ENCODE measurements around the gene TBL3. TPM values are rescaled to one million over a fixed set of nuclear protein-coding genes. Genes with fewer than 3 reads are reported as not detected.

TBL3 gene
- total and polyA plus RNA-seq, 2 of the 8 experiments (the other 6 are each of a cell fraction or from before 2014, with no cell fraction given): 65.8 to 137 TPM

- peak overlapping the region; percentile 78 to 90 (median 80) for H3K9ac ChIP-seq (replicated peaks in 1 of 4; ENCODE audit: extremely low read depth in 1 of 4, low read depth in 3 of 4, low read length in 3 of 4)
- 11% methylated on average over 21 of the region's 22 CpGs; no CpG with 5 or more reads in 1 of the 2 experiments for WGBS, 2 experiments (ENCODE audit: extremely low coverage in 1 of 2, insufficient coverage in 1 of 2, insufficient read length in 1 of 2, insufficient replicate concordance in 2 of 2, low coverage in 1 of 2, low lambda C conversion rate in 2 of 2, missing lambda C conversion rate in 1 of 2)
- no peak overlapping the region for H2AFZ ChIP-seq (ENCODE audit: low read length)
- no peak overlapping the region for H2BK120ac ChIP-seq (replicated peaks; ENCODE audit: low read depth, low read length)
- H3K56ac ChIP-seq (replicated peaks; ENCODE audit: insufficient read length, low read depth, low read length): no peak overlapping the region
- ChIA-PET CTCF (ENCODE audit: partially characterized antibody) (interaction anchor here (1.2 to 2.1 kb wide), 2 partner anchors 12 to 31 kb away, joined by 5 to 7 read pairs; partner anchors contain the start of gene NDUFB10), POLR2A (ENCODE audit: partially characterized antibody) (interaction anchor here (0.9 to 28.2 kb wide), 5 partner anchors 9 to 983 kb away, joined by 3 to 736 read pairs (median 105); partner anchors contain the start of genes GFER, NDUFB10, NOXO1 and RNF151)
- H3K4ac ChIP-seq (replicated peaks; ENCODE audit: insufficient read length, low read depth, low read length): no peak overlapping the region
- H4K91ac ChIP-seq (replicated peaks; ENCODE audit: insufficient read length, low read length): peak overlapping the region; percentile 65
- peaks cover 0 to 6% (median 5%) of the 10 kb centered on the region in 4 experiments; a peak in 5 of 7 replicates for H3K4me1 ChIP-seq (replicated peaks in 1 of 4; ENCODE audit: control insufficient read depth in 3 of 4, insufficient read depth in 4 of 4, low read length in 3 of 4)
- no peak overlapping the region for H4K5ac ChIP-seq (ENCODE audit: insufficient read length, low read depth, low read length)
- TF ChIP-seq NRF1 (IDR thresholded peaks at IDR 0.05; ENCODE audit: low read depth, low read length): no peak
- no peak for TF ChIP-seq TEAD4 (IDR thresholded peaks at IDR 0.05; ENCODE audit: low read depth, low read length)
- TF ChIP-seq RNF2 (IDR thresholded peaks at IDR 0.05; ENCODE audit: borderline replicate concordance, low read depth, low read length, missing control alignments, poor library complexity, severe bottlenecking): no peak
- no peak for TF ChIP-seq CREB1 (IDR thresholded peaks at IDR 0.05)
- H3K27ac ChIP-seq (ENCODE audit: low read depth, low read length): no peak overlapping the region
- no peak overlapping the region for H2AK5ac ChIP-seq (ENCODE audit: low read depth, low read length)
- FAIRE-seq (no peak), DNase-seq (ENCODE audit: low read depth in 1 of 2, low spot score in 2 of 2) (no peak)
- no peaks in the 10 kb centered on the region for H3K27me3 ChIP-seq (replicated peaks in 1 of 4; ENCODE audit: control insufficient read depth in 3 of 4, extremely low read depth in 1 of 4, insufficient read depth in 3 of 4, low read length in 3 of 4)
- peaks cover 3 to 16% of the 10 kb centered on the region in 2 experiments; a peak in 2 of 4 replicates for H3K79me2 ChIP-seq (ENCODE audit: control insufficient read depth in 1 of 2, insufficient read depth in 2 of 2, low read length in 2 of 2)
- no peak overlapping the region for H3K18ac ChIP-seq (ENCODE audit: extremely low read depth, low read length)
- no peak overlapping the region for H2BK20ac ChIP-seq (ENCODE audit: low read length)
- no peak overlapping the region for H3K14ac ChIP-seq (ENCODE audit: insufficient read length)
- no peak overlapping the region for H2BK5ac ChIP-seq (ENCODE audit: low read depth, low read length)
- no peak overlapping the region for H2BK12ac ChIP-seq (ENCODE audit: low read depth, low read length)
- H4K8ac ChIP-seq (ENCODE audit: extremely low read depth, insufficient read depth, low read length): peak overlapping the region; percentile 95; the same call in 1 of the 2 replicates
- peaks cover 11 to 25% (median 21%) of the 10 kb centered on the region in 4 experiments; a peak in 7 of 8 replicates for H3K36me3 ChIP-seq (ENCODE audit: control insufficient read depth in 2 of 4, insufficient read depth in 4 of 4, low read length in 3 of 4)
- H2BK15ac ChIP-seq (ENCODE audit: low read length): no peak overlapping the region
- H3K79me1 ChIP-seq (ENCODE audit: low read depth, low read length): peaks cover 12% of the 10 kb centered on the region; the same call in 1 of the 2 replicates
- H3K4me3 ChIP-seq (ENCODE audit: extremely low read depth in 1 of 4, insufficient read depth in 2 of 4, low read depth in 3 of 4, low read length in 4 of 4): peak overlapping the region; percentile 83 to 93 (median 89)
- peaks cover 2 to 21% of the 10 kb centered on the region in 2 experiments for H4K20me1 ChIP-seq (replicated peaks in 1 of 2; ENCODE audit: control insufficient read depth in 1 of 2, insufficient read depth in 2 of 2, low read length in 2 of 2)
- peaks cover 8% of the 10 kb centered on the region for H3K23me2 ChIP-seq (ENCODE audit: low read depth, low read length)
- no peaks in the 10 kb centered on the region for H3K9me3 ChIP-seq (ENCODE audit: insufficient read depth in 2 of 2, low read depth in 1 of 2, low read length in 1 of 2)
- no peak overlapping the region for H3K23ac ChIP-seq (ENCODE audit: insufficient read length)
- H3K4me2 ChIP-seq (ENCODE audit: insufficient read depth in 1 of 2, low read depth in 2 of 2, low read length in 2 of 2): peak overlapping the region; percentile 95
Observed at GRCh38 chr16:1972490-1972877, 631 bp downstream of the TBL3 start.

All from H1 (cell line).